HL-60 (cell line): Measurements from ENCODE around the gene RSU1.

Source experiments
- DNase-seq, 2 experiments: peaks; one replicate each; pipeline ENCODE4 v3.0.0-alpha.2; 2010 to 2020; ENCODE audit warnings: low read depth in 1 of 2, low spot score in 1 of 2
- H3K27ac ChIP-seq: fragments of 250-450 bp; sonication (Bioruptor Pico); replicated peaks from 2 replicates; pipeline ENCODE4 v1.5.1; 2020; ENCODE audit warnings: mild to moderate bottlenecking, moderate library complexity
- H3K27me3 ChIP-seq: fragments of 250-450 bp; sonication (Bioruptor Pico); 2 replicates; pipeline ENCODE4 v1.5.1; 2021; ENCODE audit warnings: mild to moderate bottlenecking, moderate library complexity; ENCODE audit not compliant: insufficient read depth, poor library complexity, severe bottlenecking
- H3K4me3 ChIP-seq: replicated peaks from 2 replicates; pipeline ENCODE4 v1.5.1; 2011; ENCODE audit warnings: mild to moderate bottlenecking, control low read depth, low read length; ENCODE audit not compliant: insufficient read depth
- GABPA ChIP-seq: IDR thresholded peaks from 2 replicates; pipeline ENCODE4 v1.6.1; 2012; ENCODE audit warnings: low read depth
- POLR2AphosphoS5 ChIP-seq: IDR thresholded peaks from 2 replicates; pipeline ENCODE4 v1.6.1; 2012; ENCODE audit warnings: low read depth
- SPI1 ChIP-seq: IDR thresholded peaks from 2 replicates; pipeline ENCODE4 v1.6.1; 2012; ENCODE audit warnings: low read depth, mild to moderate bottlenecking, borderline replicate concordance
- TF ChIP-seq, protein P1 (sequence below): IDR thresholded peaks from one replicate; pipeline ENCODE4 v1.5.1; 2011; ENCODE audit warnings: low read length, control low read depth, inconsistent platforms; ENCODE audit not compliant: insufficient read depth
- TF ChIP-seq, protein P2 (sequence below): IDR thresholded peaks from 2 replicates; pipeline ENCODE4 v1.6.1; 2012; ENCODE audit warnings: low read depth; ENCODE audit not compliant: insufficient replicate concordance

Gene RSU1

DNA sequence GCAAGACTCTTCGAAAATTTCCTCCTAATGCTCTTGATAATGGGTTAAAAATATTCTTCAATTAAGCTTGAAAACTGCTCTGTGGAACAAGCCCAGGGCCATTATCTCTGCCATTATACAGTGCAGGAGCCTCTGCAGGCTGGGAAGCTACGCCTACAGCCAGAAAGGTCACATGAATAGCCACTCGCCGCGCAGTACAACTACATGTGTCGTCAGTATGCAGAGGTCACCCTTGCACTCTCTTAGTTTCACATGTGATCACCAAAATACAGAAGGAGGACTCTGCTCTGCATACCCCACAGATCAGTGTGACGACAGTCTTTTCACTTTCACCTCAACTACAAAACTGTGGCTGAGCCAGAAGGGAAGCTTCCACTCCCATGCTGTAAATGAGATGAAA, 153.8 kb downstream of the RSU1 start:
- no peak for DNase-seq
- no peak overlapping the region for H3K27ac ChIP-seq
- H3K4me3 ChIP-seq: no peak overlapping the region
- no peaks in the 10 kb centered on the region for H3K27me3 ChIP-seq
- TF ChIP-seq SPI1: no peak
- no peak for TF ChIP-seq POLR2AphosphoS5
- TF ChIP-seq, protein P1, sequence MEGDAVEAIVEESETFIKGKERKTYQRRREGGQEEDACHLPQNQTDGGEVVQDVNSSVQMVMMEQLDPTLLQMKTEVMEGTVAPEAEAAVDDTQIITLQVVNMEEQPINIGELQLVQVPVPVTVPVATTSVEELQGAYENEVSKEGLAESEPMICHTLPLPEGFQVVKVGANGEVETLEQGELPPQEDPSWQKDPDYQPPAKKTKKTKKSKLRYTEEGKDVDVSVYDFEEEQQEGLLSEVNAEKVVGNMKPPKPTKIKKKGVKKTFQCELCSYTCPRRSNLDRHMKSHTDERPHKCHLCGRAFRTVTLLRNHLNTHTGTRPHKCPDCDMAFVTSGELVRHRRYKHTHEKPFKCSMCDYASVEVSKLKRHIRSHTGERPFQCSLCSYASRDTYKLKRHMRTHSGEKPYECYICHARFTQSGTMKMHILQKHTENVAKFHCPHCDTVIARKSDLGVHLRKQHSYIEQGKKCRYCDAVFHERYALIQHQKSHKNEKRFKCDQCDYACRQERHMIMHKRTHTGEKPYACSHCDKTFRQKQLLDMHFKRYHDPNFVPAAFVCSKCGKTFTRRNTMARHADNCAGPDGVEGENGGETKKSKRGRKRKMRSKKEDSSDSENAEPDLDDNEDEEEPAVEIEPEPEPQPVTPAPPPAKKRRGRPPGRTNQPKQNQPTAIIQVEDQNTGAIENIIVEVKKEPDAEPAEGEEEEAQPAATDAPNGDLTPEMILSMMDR: no peak
- no peak for TF ChIP-seq GABPA
- TF ChIP-seq, protein P2, sequence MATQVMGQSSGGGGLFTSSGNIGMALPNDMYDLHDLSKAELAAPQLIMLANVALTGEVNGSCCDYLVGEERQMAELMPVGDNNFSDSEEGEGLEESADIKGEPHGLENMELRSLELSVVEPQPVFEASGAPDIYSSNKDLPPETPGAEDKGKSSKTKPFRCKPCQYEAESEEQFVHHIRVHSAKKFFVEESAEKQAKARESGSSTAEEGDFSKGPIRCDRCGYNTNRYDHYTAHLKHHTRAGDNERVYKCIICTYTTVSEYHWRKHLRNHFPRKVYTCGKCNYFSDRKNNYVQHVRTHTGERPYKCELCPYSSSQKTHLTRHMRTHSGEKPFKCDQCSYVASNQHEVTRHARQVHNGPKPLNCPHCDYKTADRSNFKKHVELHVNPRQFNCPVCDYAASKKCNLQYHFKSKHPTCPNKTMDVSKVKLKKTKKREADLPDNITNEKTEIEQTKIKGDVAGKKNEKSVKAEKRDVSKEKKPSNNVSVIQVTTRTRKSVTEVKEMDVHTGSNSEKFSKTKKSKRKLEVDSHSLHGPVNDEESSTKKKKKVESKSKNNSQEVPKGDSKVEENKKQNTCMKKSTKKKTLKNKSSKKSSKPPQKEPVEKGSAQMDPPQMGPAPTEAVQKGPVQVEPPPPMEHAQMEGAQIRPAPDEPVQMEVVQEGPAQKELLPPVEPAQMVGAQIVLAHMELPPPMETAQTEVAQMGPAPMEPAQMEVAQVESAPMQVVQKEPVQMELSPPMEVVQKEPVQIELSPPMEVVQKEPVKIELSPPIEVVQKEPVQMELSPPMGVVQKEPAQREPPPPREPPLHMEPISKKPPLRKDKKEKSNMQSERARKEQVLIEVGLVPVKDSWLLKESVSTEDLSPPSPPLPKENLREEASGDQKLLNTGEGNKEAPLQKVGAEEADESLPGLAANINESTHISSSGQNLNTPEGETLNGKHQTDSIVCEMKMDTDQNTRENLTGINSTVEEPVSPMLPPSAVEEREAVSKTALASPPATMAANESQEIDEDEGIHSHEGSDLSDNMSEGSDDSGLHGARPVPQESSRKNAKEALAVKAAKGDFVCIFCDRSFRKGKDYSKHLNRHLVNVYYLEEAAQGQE: no peak

DNA sequence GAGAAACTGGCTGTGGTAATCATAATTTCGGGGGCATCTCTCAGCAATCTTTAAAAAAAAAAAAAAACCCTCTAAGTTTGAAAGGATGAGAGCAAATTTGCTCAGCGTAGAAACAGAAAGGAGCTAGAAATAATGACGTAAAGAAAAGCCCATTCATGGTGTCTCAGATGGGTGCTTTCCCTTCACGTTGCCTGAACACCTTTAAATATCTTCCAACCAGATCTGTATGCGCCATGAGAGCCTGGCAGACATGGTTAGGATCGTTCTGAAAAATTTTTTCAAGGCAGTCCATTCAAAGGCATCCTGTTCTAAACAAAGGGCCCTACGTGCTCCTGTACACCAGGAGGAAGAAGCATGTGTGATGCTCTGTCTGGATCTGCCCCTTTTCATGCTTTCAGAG, 154.3 kb downstream of the RSU1 start:
- TF ChIP-seq GABPA: no peak
- TF ChIP-seq POLR2AphosphoS5: no peak
- TF ChIP-seq SPI1: no peak
- TF ChIP-seq, protein P2: no peak
- TF ChIP-seq, protein P1: no peak
- DNase-seq: no peak
- Histone ChIP-seq H3K4me3 (no peak overlapping the region), H3K27me3 (no peaks in the 10 kb centered on the region), H3K27ac (no peak overlapping the region)

DNA sequence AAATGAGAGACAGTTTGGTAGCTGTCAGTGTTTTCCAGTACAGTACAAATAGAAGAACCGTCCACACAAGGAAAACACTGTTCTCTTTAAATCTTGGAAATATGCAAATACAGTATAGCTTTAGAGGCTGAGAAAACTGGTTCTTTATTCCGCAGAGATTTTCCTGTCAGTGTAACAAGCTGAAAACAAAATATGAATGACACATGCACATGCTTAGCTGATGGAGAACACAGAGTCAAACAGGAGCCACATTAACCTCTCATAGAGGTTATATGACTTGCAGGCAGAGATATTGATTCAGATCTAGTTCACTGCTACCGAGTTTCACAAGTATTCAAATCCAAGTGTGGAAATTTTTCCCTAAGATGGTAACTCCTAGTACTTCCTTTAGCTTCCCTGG, 160.3 kb downstream of the RSU1 start:
- H3K27me3 ChIP-seq: no peaks in the 10 kb centered on the region

More for the DNA sequence above, 160.3 kb downstream of the RSU1 start:
- Histone ChIP-seq H3K4me3 (no peak overlapping the region), H3K27ac (no peak overlapping the region)
- no peak for DNase-seq
- TF ChIP-seq, protein P1: no peak
- TF ChIP-seq GABPA (no peak), POLR2AphosphoS5 (no peak), SPI1 (no peak)
- TF ChIP-seq, protein P2: no peak
